ENCODE data around the gene ZBTB7C. TPM values are rescaled to one million over a fixed set of nuclear protein-coding genes. Genes with fewer than 3 reads are reported as not detected.

ZBTB7C gene
- total RNA-seq, 1 donor from 2014 or later: 0.67 TPM

GRCh38 chr18:48356151-48356745 is 52.9 kb downstream of the ZBTB7C start:
- H3K27ac Mint-ChIP-seq (ENCODE audit: unreplicated experiment): no peak overlapping the region
- DNase-seq (ENCODE audit: low spot score): no peak
- H3K36me3 Mint-ChIP-seq (ENCODE audit: low read depth, unreplicated experiment): no peaks in the 10 kb centered on the region
- H3K27me3 Mint-ChIP-seq (ENCODE audit: unreplicated experiment): peaks cover 9% of the 10 kb centered on the region
- H3K4me1 Mint-ChIP-seq (ENCODE audit: unreplicated experiment): peaks cover 8% of the 10 kb centered on the region
- TF ChIP-seq CTCF (IDR thresholded peaks at IDR 0.05; ENCODE audit: unreplicated experiment): no peak
- H3K4me3 Mint-ChIP-seq (ENCODE audit: unreplicated experiment): no peak overlapping the region
- no peaks in the 10 kb centered on the region for H3K9me3 Mint-ChIP-seq (ENCODE audit: unreplicated experiment)

GRCh38 chr18:48355276-48356115 is 53.7 kb downstream of the ZBTB7C start:
- Mint-ChIP-seq H3K27ac (ENCODE audit: unreplicated experiment) (no peak overlapping the region), H3K9me3 (ENCODE audit: unreplicated experiment) (no peaks in the 10 kb centered on the region), H3K27me3 (ENCODE audit: unreplicated experiment) (peaks cover 8% of the 10 kb centered on the region), H3K4me1 (ENCODE audit: unreplicated experiment) (peaks cover 8% of the 10 kb centered on the region), H3K4me3 (ENCODE audit: unreplicated experiment) (no peak overlapping the region), H3K36me3 (ENCODE audit: low read depth, unreplicated experiment) (no peaks in the 10 kb centered on the region)
- DNase-seq (ENCODE audit: low spot score): no peak
- TF ChIP-seq CTCF (IDR thresholded peaks at IDR 0.05; ENCODE audit: unreplicated experiment): no peak

- H3K27ac Mint-ChIP-seq (ENCODE audit: unreplicated experiment): no peak overlapping the region
- no peak for DNase-seq (ENCODE audit: low spot score)
- peaks cover 5% of the 10 kb centered on the region for H3K27me3 Mint-ChIP-seq (ENCODE audit: unreplicated experiment)
- H3K36me3 Mint-ChIP-seq (ENCODE audit: low read depth, unreplicated experiment): no peaks in the 10 kb centered on the region
- no peaks in the 10 kb centered on the region for H3K9me3 Mint-ChIP-seq (ENCODE audit: unreplicated experiment)
- no peak overlapping the region for H3K4me3 Mint-ChIP-seq (ENCODE audit: unreplicated experiment)
- H3K4me1 Mint-ChIP-seq (ENCODE audit: unreplicated experiment): peaks cover 8% of the 10 kb centered on the region
- no peak for TF ChIP-seq CTCF (IDR thresholded peaks at IDR 0.05; ENCODE audit: unreplicated experiment)
Observed at GRCh38 chr18:48354746-48355260, 54.4 kb downstream of the ZBTB7C start.

- Mint-ChIP-seq H3K4me3 (ENCODE audit: unreplicated experiment) (no peak overlapping the region), H3K36me3 (ENCODE audit: low read depth, unreplicated experiment) (no peaks in the 10 kb centered on the region), H3K27me3 (ENCODE audit: unreplicated experiment) (peaks cover 7% of the 10 kb centered on the region)
Observed at GRCh38 chr18:48352051-48352755, 57.0 kb downstream of the ZBTB7C start.

More at GRCh38 chr18:48352051-48352755, 57.0 kb downstream of the ZBTB7C start:
- Mint-ChIP-seq H3K9me3 (ENCODE audit: unreplicated experiment) (no peaks in the 10 kb centered on the region), H3K27ac (ENCODE audit: unreplicated experiment) (no peak overlapping the region), H3K4me1 (ENCODE audit: unreplicated experiment) (peaks cover 5% of the 10 kb centered on the region)
- DNase-seq (ENCODE audit: low spot score): no peak
- no peak for TF ChIP-seq CTCF (IDR thresholded peaks at IDR 0.05; ENCODE audit: unreplicated experiment)

Data from endothelial cell (in vitro differentiated cells).